ENCODE measurements around the gene MRPL18. TPM values are rescaled to one million over a fixed set of nuclear protein-coding genes. Genes with fewer than 3 reads are reported as not detected.
"Not testable (repeated sequence)": the region's sequence is repeated elsewhere in the genome, so short reads cannot be mapped to it uniquely, and the experiment has no call there.

Gene MRPL18
- total RNA-seq (2021; fragmentation: NEBNext Ultra II Directional; extraction: Animal tissue kit (Norgen Biotek cat#: 25700)), result 10 to 100 TPM; 74.1 to 93.6 (median 81.4) TPM
- long read RNA-seq, transcript MRPL18-201 (4 exons, 978 nt), result major isoform, 86 of 110 reads
- long read RNA-seq, partial matches to known transcripts, result 4 of 110 reads
- long read RNA-seq, other reads (novel, unspliced or antisense), result 20 of 110 reads

GRCh38 chr6:159790149-159790955 lies at the start of gene MRPL18:
TSS of gene MRPL18 (plus strand) at chr6:159790467. CDS start at chr6:159790588, 121 bp downstream.
- no peaks in the 10 kb centered on the region for H3K9me3 Mint-ChIP-seq
- peaks cover 46% of the 10 kb centered on the region for H3K4me1 Mint-ChIP-seq (ENCODE audit: low read depth)
- peak within 1 kb of the TSS; percentile 93 for H3K4me3 Mint-ChIP-seq
- peaks cover 47% of the 10 kb centered on the region for H3K36me3 Mint-ChIP-seq (ENCODE audit: low read depth)
- peaks cover 6% of the 10 kb centered on the region; the same call in 1 of the 2 replicates for H3K27me3 Mint-ChIP-seq (ENCODE audit: insufficient read depth)
- peak; percentile 92 for DNase-seq
- no peak for TF ChIP-seq CTCF (IDR thresholded peaks at IDR 0.05)
- H3K27ac Mint-ChIP-seq, result peak within 1 kb of the TSS; percentile 94

DNA sequence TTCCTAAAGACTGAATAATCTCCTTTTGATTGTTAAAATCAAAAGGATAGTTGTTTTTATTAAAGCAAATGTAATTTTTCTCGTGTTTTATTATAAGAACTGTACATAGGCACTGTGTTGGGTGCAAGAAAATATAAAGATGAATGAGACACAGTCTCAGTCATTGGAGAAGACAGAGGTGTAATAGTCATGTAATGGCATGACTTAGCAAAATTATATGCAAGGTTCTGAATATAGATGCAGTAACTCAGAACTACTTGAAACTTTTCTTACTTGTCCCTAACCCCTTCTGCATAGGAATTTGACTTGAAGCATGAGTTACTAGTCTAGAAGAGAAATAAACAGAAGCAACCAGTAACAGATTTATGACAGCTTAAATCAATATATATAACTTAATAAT lies 48.1 kb upstream of the MRPL18 start:
- Mint-ChIP-seq H3K27me3 (ENCODE audit: insufficient read depth) (no peaks in the 10 kb centered on the region), H3K27ac (peak overlapping the region; percentile 40; the same call in 1 of the 2 replicates), H3K9me3 (no peaks in the 10 kb centered on the region), H3K4me1 (ENCODE audit: low read depth) (peaks cover 5% of the 10 kb centered on the region; the same call in 1 of the 2 replicates), H3K4me3 (no peak overlapping the region), H3K36me3 (ENCODE audit: low read depth) (peaks cover 38% of the 10 kb centered on the region)
- no peak for TF ChIP-seq CTCF (IDR thresholded peaks at IDR 0.05)
- no peak for DNase-seq

- no peaks in the 10 kb centered on the region for H3K9me3 Mint-ChIP-seq
- no peak overlapping the region for H3K4me3 Mint-ChIP-seq
- no peaks in the 10 kb centered on the region for H3K27me3 Mint-ChIP-seq (ENCODE audit: insufficient read depth)
- 0 out of 2 replicates have a peak, but pooled peaks cover 4% of the 10 kb centered on the region for H3K4me1 Mint-ChIP-seq (ENCODE audit: low read depth)
- H3K36me3 Mint-ChIP-seq (ENCODE audit: low read depth), result peaks cover 47% of the 10 kb centered on the region
- no peak for TF ChIP-seq CTCF (IDR thresholded peaks at IDR 0.05)
- no peak overlapping the region for H3K27ac Mint-ChIP-seq
- no peak for DNase-seq
Measured at GRCh38 chr6:159745081-159745480, 45.2 kb upstream of the MRPL18 start.

DNA sequence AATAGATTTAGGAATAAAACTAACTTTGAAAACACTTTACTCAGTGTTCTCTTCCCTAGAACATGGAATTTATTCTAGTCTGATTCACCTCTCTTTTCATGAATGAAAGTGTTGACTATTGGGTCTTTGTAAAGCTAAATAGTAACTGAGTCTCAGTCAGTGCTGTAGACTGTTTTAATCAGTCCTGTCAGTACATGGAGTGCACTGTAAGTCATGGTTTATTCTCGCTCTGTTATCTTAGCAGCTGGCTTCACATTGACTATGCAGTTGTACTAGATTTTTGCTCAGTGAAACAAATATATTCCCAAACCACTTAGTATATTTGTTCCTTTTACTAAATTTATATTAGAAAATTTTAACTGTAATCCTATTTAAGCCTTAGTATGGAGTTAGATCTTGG lies 43.5 kb upstream of the MRPL18 start:
- Mint-ChIP-seq H3K9me3 (no peaks in the 10 kb centered on the region), H3K4me3 (no peak overlapping the region), H3K4me1 (ENCODE audit: low read depth) (no peaks in the 10 kb centered on the region), H3K27me3 (ENCODE audit: insufficient read depth) (no peaks in the 10 kb centered on the region), H3K36me3 (ENCODE audit: low read depth) (peaks cover 35% of the 10 kb centered on the region), H3K27ac (no peak overlapping the region)
- no peak for DNase-seq
- TF ChIP-seq CTCF (IDR thresholded peaks at IDR 0.05), result no peak

GRCh38 chr6:159748127-159748526 lies 42.1 kb upstream of the MRPL18 start:
- DNase-seq; H3K4me3 Mint-ChIP-seq; H3K27me3 Mint-ChIP-seq (ENCODE audit: insufficient read depth); H3K4me1 Mint-ChIP-seq (ENCODE audit: low read depth); H3K9me3 Mint-ChIP-seq; H3K27ac Mint-ChIP-seq: not testable (repeated sequence)
- peaks cover 35% of the 10 kb centered on the region for H3K36me3 Mint-ChIP-seq (ENCODE audit: low read depth)

GRCh38 chr6:159751448-159751847 lies 38.8 kb upstream of the MRPL18 start:
- TF ChIP-seq CTCF (IDR thresholded peaks at IDR 0.05), result no peak
- H3K9me3 Mint-ChIP-seq, result no peaks in the 10 kb centered on the region
- no peak for DNase-seq
- H3K27ac Mint-ChIP-seq, result no peak overlapping the region
- H3K36me3 Mint-ChIP-seq (ENCODE audit: low read depth), result peaks cover 29% of the 10 kb centered on the region
- no peaks in the 10 kb centered on the region for H3K27me3 Mint-ChIP-seq (ENCODE audit: insufficient read depth)
- no peaks in the 10 kb centered on the region; the same call in 1 of the 2 replicates for H3K4me1 Mint-ChIP-seq (ENCODE audit: low read depth)
- H3K4me3 Mint-ChIP-seq, result no peak overlapping the region
